Hepatocyte (in vitro differentiated cells): Measurements from ENCODE around the gene EIF4H. TPM values are rescaled to one million over a fixed set of nuclear protein-coding genes. Genes with fewer than 3 reads are reported as not detected.

Source experiments
- DNase-seq: peaks from one replicate; pipeline ENCODE4 v3.0.0-alpha.2; 2016; ENCODE audit warnings: low spot score
- H2AFZ ChIP-seq: fragments of 200-600 bp; sonication (generic); 2 replicates; pipeline ENCODE4 v1.6.0; 2016; ENCODE audit warnings: antibody characterized with exemption, mild to moderate bottlenecking
- H3K27ac ChIP-seq: fragments of 200-600 bp; sonication (generic); 2 replicates; pipeline ENCODE4 v1.5.1; 2016; ENCODE audit warnings: mild to moderate bottlenecking
- H3K27me3 ChIP-seq: fragments of 200-600 bp; sonication (generic); 2 replicates; pipeline ENCODE4 v1.6.1; 2016
- H3K36me3 ChIP-seq: fragments of 200-600 bp; sonication (generic); replicated peaks from 2 replicates; pipeline ENCODE4 v1.5.1; 2016; ENCODE audit warnings: low read depth; ENCODE audit not compliant: insufficient read depth
- H3K4me1 ChIP-seq: fragments of 200-600 bp; sonication (generic); 2 replicates; pipeline ENCODE4 v1.5.1; 2016; ENCODE audit warnings: mild to moderate bottlenecking, moderate library complexity; ENCODE audit not compliant: insufficient read depth
- H3K4me2 ChIP-seq: fragments of 200-600 bp; sonication (generic); 2 replicates; pipeline ENCODE4 v1.6.0; 2016
- H3K4me3 ChIP-seq: fragments of 200-600 bp; sonication (generic); 2 replicates; pipeline ENCODE4 v1.5.1; 2016; ENCODE audit warnings: mild to moderate bottlenecking
- H3K79me2 ChIP-seq: fragments of 200-600 bp; sonication (generic); 2 replicates; pipeline ENCODE4 v1.6.0; 2017; ENCODE audit warnings: mild to moderate bottlenecking
- H3K9me2 ChIP-seq: fragments of 200-600 bp; sonication (generic); replicated peaks from 2 replicates; pipeline ENCODE4 v1.6.0; 2017; ENCODE audit warnings: mild to moderate bottlenecking; ENCODE audit not compliant: insufficient read depth
- H3K9me3 ChIP-seq: fragments of 200-600 bp; sonication (generic); 2 replicates; pipeline ENCODE4 v1.5.1; 2016; ENCODE audit warnings: low read depth, mild to moderate bottlenecking
- H4K20me1 ChIP-seq: fragments of 200-600 bp; sonication (generic); 2 replicates; pipeline ENCODE4 v1.6.0; 2016; ENCODE audit warnings: mild to moderate bottlenecking; ENCODE audit not compliant: insufficient read depth, poor library complexity, severe bottlenecking
- CTCF ChIP-seq: fragments of 200-600 bp; sonication (generic); IDR thresholded peaks from 2 replicates; pipeline ENCODE4 v1.5.1; 2016; ENCODE audit warnings: antibody characterized with exemption, mild to moderate bottlenecking; ENCODE audit not compliant: poor library complexity
- EZH2 ChIP-seq: fragments of 200-600 bp; sonication (generic); IDR thresholded peaks from 2 replicates; pipeline ENCODE4 v1.6.1; 2016; ENCODE audit warnings: antibody characterized with exemption, mild to moderate bottlenecking, borderline replicate concordance
- EZH2phosphoT487 ChIP-seq: fragments of 200-600 bp; sonication (generic); IDR thresholded peaks from one replicate; pipeline ENCODE4 v1.6.1; 2018; ENCODE audit warnings: antibody characterized with exemption, mild to moderate bottlenecking, low read depth, moderate library complexity; ENCODE audit not compliant: unreplicated experiment, severe bottlenecking
- WGBS: methylation state at CpG from one replicate; pipeline ENCODE4 v1.1.6; 2016; ENCODE audit warnings: low lambda C conversion rate; ENCODE audit errors: missing lambda C conversion rate; 5-methylcytosine and 5-hydroxymethylcytosine counted together
- polyA plus RNA-seq: library from polyadenylated mRNA; unstranded; fragments of >200 nt; fragmentation: Nextera tagmentation; extraction: Ambion mirVana; gene quantifications from 2 replicates; pipeline ENCODE4 v1.2.1, GENCODE V29; 2016
- total RNA-seq: library from RNA; depleted of rRNA; stranded (reverse); fragments of >200 nt; gene quantifications from 2 replicates; pipeline ENCODE4 v1.2.3, GENCODE V29; 2014

EIF4H gene
- total and polyA plus RNA-seq, 2 experiments from 2014 or later: 178 to 217 TPM

- Histone ChIP-seq H3K27ac (no peak overlapping the region), H3K27me3 (no peaks in the 10 kb centered on the region)
Measured at GRCh38 chr7:74179935-74180604, 5.9 kb downstream of the EIF4H start.

DNA sequence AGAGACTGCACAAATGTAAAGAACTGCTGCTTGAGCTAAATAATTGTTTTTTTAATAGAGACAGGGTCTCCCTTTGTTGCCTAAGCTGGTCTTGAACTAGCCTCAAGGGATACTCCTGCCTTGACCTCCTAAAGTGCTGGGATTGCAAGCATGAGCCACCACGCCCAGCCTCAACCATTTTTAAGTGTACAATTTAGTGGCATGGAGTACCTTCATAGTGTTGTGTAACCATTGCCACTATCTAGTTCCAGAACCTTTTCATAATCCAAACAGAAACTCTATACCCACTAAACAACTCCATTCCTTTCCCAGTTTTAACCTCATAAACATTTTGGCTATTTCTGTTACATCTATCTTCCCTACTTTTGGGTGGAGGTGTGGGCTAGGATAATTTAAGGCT is 6.7 kb downstream of the EIF4H start:
- H3K4me1 ChIP-seq: peaks cover 52% of the 10 kb centered on the region

More at GRCh38 chr7:74179935-74180604, 5.9 kb downstream of the EIF4H start:
- Histone ChIP-seq H3K79me2 (peaks cover 100% of the 10 kb centered on the region), H3K9me2 (no peaks in the 10 kb centered on the region), H3K36me3 (no peaks in the 10 kb centered on the region), H3K4me3 (no peak overlapping the region), H3K9me3 (no peaks in the 10 kb centered on the region), H4K20me1 (peaks cover 100% of the 10 kb centered on the region), H3K4me1 (peaks cover 53% of the 10 kb centered on the region), H2AFZ (no peak overlapping the region), H3K4me2 (no peak overlapping the region)
- 85% methylated on average over 3 of the region's 3 CpGs for WGBS
- TF ChIP-seq EZH2 (no peak), EZH2phosphoT487 (no peak), CTCF (no peak)
- DNase-seq: no peak

GRCh38 chr7:74181821-74182220 is 7.7 kb downstream of the EIF4H start:
- Histone ChIP-seq H2AFZ (no peak overlapping the region), H4K20me1 (peaks cover 100% of the 10 kb centered on the region)
- WGBS: 66% methylated on average over 5 of the region's 5 CpGs

More for the DNA sequence above, 6.7 kb downstream of the EIF4H start:
- H3K4me2 ChIP-seq: no peak overlapping the region
- H3K27me3 ChIP-seq: no peaks in the 10 kb centered on the region
- H3K9me2 ChIP-seq: no peaks in the 10 kb centered on the region
- no peaks in the 10 kb centered on the region for H3K9me3 ChIP-seq
- WGBS: 83% methylated on average over 1 of the region's 1 CpG
- H3K27ac ChIP-seq: no peak overlapping the region
- H2AFZ ChIP-seq: no peak overlapping the region
- no peak for DNase-seq
- no peak overlapping the region for H3K4me3 ChIP-seq
- no peak for TF ChIP-seq EZH2
- TF ChIP-seq EZH2phosphoT487: no peak
- TF ChIP-seq CTCF: no peak
- peaks cover 100% of the 10 kb centered on the region for H4K20me1 ChIP-seq
- H3K36me3 ChIP-seq: no peaks in the 10 kb centered on the region
- H3K79me2 ChIP-seq: peaks cover 100% of the 10 kb centered on the region

More at GRCh38 chr7:74181821-74182220, 7.7 kb downstream of the EIF4H start:
- no peaks in the 10 kb centered on the region for H3K9me2 ChIP-seq
- H3K4me1 ChIP-seq: peaks cover 46% of the 10 kb centered on the region
- no peak overlapping the region for H3K27ac ChIP-seq
- no peak for TF ChIP-seq EZH2phosphoT487
- no peak for TF ChIP-seq CTCF
- TF ChIP-seq EZH2: no peak
- no peaks in the 10 kb centered on the region for H3K27me3 ChIP-seq
- no peaks in the 10 kb centered on the region for H3K9me3 ChIP-seq
- no peaks in the 10 kb centered on the region for H3K36me3 ChIP-seq
- DNase-seq: no peak
- H3K79me2 ChIP-seq: peaks cover 100% of the 10 kb centered on the region
- H3K4me2 ChIP-seq: no peak overlapping the region
- no peak overlapping the region for H3K4me3 ChIP-seq
